Sigmoid colon (tissue), 7 donors: ENCODE data around the gene SYS1. TPM values are rescaled to one million over a fixed set of nuclear protein-coding genes. Genes with fewer than 3 reads are reported as not detected.

Experiments
- DNase-seq: peaks from one replicate; pipeline ENCODE4 v3.0.0-alpha.2; 2019
- H3K27ac ChIP-seq, 4 donors: fragments of 200-600 bp; sonication (generic); one replicate each; pipeline ENCODE4 v1.5.1; 2016 to 2019; ENCODE audit warnings: mild to moderate bottlenecking in 1 of 4
- H3K27me3 ChIP-seq, 3 donors: fragments of 200-600 bp; sonication (generic); one replicate each; pipeline ENCODE4 v1.5.1; 2019; ENCODE audit warnings: mild to moderate bottlenecking in 1 of 3
- H3K36me3 ChIP-seq, 4 donors: fragments of 200-600 bp; sonication (generic); one replicate each; pipeline ENCODE4 v1.5.1; 2016 to 2019
- H3K4me1 ChIP-seq, 4 donors: fragments of 200-600 bp; sonication (generic); one replicate each; pipeline ENCODE4 v1.5.1; 2017 to 2019
- H3K4me3 ChIP-seq, 4 donors: fragments of 200-600 bp; sonication (generic); one replicate each; pipeline ENCODE4 v1.5.1; 2017 to 2019; ENCODE audit warnings: mild to moderate bottlenecking in 2 of 4, moderate library complexity in 1 of 4
- H3K9me3 ChIP-seq, 4 donors: fragments of 200-600 bp in 3 of 4; sonication (generic) in 3 of 4; one replicate each; pipeline versions ENCODE4 v1.5.1 to v1.6.1; 2013 to 2019
- CTCF ChIP-seq, 4 experiments: fragments of 450-650 bp in 3 of 4; fragments of 200-600 bp in 1 of 4; IDR thresholded peaks; one replicate each; pipeline ENCODE4 v1.5.1; 2016 to 2019; ENCODE audit warnings: antibody characterized with exemption in 4 of 4, mild to moderate bottlenecking in 3 of 4, moderate library complexity in 2 of 4
- EP300 ChIP-seq, 4 donors: sonication (generic); formaldehyde crosslinking; IDR thresholded peaks; one replicate each; pipeline ENCODE4 v1.6.1; 2017; ENCODE audit warnings: antibody characterized with exemption in 4 of 4
- POLR2A ChIP-seq, 2 donors: fragments of 450-650 bp; IDR thresholded peaks; one replicate each; pipeline ENCODE4 v1.6.1; 2016; ENCODE audit warnings: antibody characterized with exemption in 2 of 2, mild to moderate bottlenecking in 2 of 2, moderate library complexity in 2 of 2
- POLR2AphosphoS5 ChIP-seq, 4 donors: sonication (generic); formaldehyde crosslinking; IDR thresholded peaks; one replicate each; pipeline ENCODE4 v1.6.1; 2017; ENCODE audit warnings: antibody characterized with exemption in 4 of 4
- WGBS, 2 donors: extraction: QIAGEN DNeasy Blood & Tissue Kit; methylation state at CpG; one replicate each; pipeline ENCODE4 v1.1.7; 2013; 5-methylcytosine and 5-hydroxymethylcytosine counted together
- intact Hi-C: fragments of 100-400 bp; cut with DNase I; formaldehyde crosslinking; loops from one replicate; pipeline ENCODE4 v1.15.1; 2023
- polyA plus RNA-seq, 3 donors: library from polyadenylated mRNA; stranded (reverse); fragments of 200-250 nt; gene quantifications; one replicate each; pipeline ENCODE4 v1.2.3, GENCODE V29; 2013
- total RNA-seq, 4 donors: library from RNA; depleted of rRNA; stranded (reverse); fragments of >200 nt; gene quantifications; one replicate each; pipeline ENCODE4 v1.1.0, GENCODE V29; 2016
- donor health status: healthy with polysubstance abuse.
- donor health status: Bipolar disorder and iron deficiency.
- donor health status: healthy.

The SYS1 gene
- total and polyA plus RNA-seq, 7 donors = 14.4 to 58.7 (median 44.2) TPM

- intact Hi-C loops = no loop called here
- H3K4me3 ChIP-seq = no peak within 1 kb of the TSS
- 76 to 94% methylated on average over 1 of the region's 1 CpG for WGBS, 2 donors
- peaks cover 0 to 12% (median 4%) of the 10 kb centered on the region in 4 donors for H3K4me1 ChIP-seq
- no peaks in the 10 kb centered on the region for H3K27me3 ChIP-seq
- TF ChIP-seq CTCF (IDR thresholded peaks at IDR 0.05) (no peak), POLR2AphosphoS5 (IDR thresholded peaks at IDR 0.05) (no peak), POLR2A (IDR thresholded peaks at IDR 0.05) (no peak), EP300 (IDR thresholded peaks at IDR 0.05) (no peak)
- DNase-seq = no peak
- no peaks in the 10 kb centered on the region for H3K9me3 ChIP-seq
- H3K36me3 ChIP-seq = peaks cover 0 to 4% (median 0%) of the 10 kb centered on the region in 4 donors
- no peak within 1 kb of the TSS for H3K27ac ChIP-seq
Observed at GRCh38 chr20:45378191-45378590, 15.2 kb downstream of the SYS1 start, which contains the start of gene TP53TG5. Gene TP53TG5 (minus strand): TSS chr20:45378325. CDS start chr20:45378236, 89 bp downstream.

DNA sequence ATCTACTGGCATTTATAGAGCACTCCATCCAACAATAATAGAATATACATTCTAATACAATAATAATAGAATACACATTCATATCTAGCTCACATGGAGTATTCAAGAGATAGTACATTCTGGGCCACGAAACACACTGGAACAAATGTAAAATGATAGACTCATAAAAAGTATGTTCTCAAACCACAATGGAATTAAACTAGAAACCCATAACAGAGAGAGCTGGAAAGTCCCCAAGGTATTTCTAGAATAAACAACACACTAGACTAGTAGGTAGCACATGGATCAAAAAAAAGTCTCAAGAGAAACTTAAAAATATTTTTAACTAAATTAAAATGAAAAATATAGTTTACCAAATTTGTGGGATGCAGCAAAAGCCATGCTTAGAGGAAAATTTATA, 24.3 kb downstream of the SYS1 start:
- WGBS, 2 donors = 86 to 93% methylated on average over 1 of the region's 1 CpG

DNA sequence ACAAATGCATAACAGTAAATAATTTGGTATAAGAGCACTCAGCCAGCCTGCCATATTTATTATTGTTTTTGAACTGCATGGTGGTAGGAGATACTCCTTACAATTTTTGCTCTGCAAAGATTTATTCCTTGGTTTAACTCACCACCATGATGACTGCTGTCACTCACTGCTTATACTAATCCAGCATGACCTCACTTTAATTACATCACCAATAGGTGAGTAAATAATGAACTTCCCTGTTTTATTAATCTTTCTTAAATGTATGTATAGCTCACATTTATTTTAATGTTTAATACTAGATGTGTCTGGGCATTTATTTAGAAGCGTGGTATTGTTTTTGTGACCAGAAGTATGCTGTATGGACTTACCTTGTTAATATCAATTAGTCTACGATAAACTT, 28.0 kb downstream of the SYS1 start:
- intact Hi-C loops = no loop called here
- no peaks in the 10 kb centered on the region for H3K36me3 ChIP-seq
- H3K27ac ChIP-seq = no peak overlapping the region
- H3K27me3 ChIP-seq = no peaks in the 10 kb centered on the region
- DNase-seq = no peak
- H3K4me3 ChIP-seq = no peak overlapping the region
- 89 to 92% methylated on average over 2 of the region's 2 CpGs for WGBS, 2 donors
- H3K9me3 ChIP-seq = no peaks in the 10 kb centered on the region
- no peaks in the 10 kb centered on the region for H3K4me1 ChIP-seq
- TF ChIP-seq CTCF (IDR thresholded peaks at IDR 0.05) (no peak), POLR2AphosphoS5 (IDR thresholded peaks at IDR 0.05) (no peak), POLR2A (IDR thresholded peaks at IDR 0.05) (no peak), EP300 (IDR thresholded peaks at IDR 0.05) (no peak)

More for the DNA sequence above, 24.3 kb downstream of the SYS1 start:
- TF ChIP-seq EP300 (IDR thresholded peaks at IDR 0.05) = no peak
- TF ChIP-seq POLR2A (IDR thresholded peaks at IDR 0.05) = no peak
- TF ChIP-seq POLR2AphosphoS5 (IDR thresholded peaks at IDR 0.05) = no peak
- TF ChIP-seq CTCF (IDR thresholded peaks at IDR 0.05) = no peak
- Histone ChIP-seq H3K27ac (no peak overlapping the region), H3K9me3 (no peaks in the 10 kb centered on the region), H3K27me3 (no peaks in the 10 kb centered on the region), H3K4me1 (no peaks in the 10 kb centered on the region), H3K4me3 (no peak overlapping the region), H3K36me3 (peaks cover 0 to under 1% (median 0%) of the 10 kb centered on the region in 4 donors)
- intact Hi-C loops = no loop called here
- no peak for DNase-seq

DNA sequence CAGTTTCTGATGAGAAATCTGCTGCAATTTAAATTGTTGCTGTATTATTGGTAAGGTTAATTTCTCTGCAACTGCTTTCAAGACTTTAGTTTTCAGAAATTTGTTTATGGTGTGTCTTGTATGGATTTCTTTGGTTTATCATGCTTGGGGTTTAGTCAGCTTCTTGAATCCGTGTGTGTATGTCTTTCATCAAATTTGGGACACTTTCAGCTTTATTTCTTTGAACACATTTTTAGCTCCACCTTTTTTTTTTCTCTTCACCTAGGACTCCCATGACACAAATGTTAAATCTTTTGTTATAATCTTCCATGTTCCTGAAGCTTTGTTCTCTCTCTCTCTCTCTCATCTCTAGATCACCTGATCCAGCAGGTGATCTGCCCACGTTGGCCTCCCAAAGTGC, 28.6 kb downstream of the SYS1 start:
- no peak for TF ChIP-seq EP300 (IDR thresholded peaks at IDR 0.05)
- no peak for TF ChIP-seq POLR2A (IDR thresholded peaks at IDR 0.05)
- TF ChIP-seq POLR2AphosphoS5 (IDR thresholded peaks at IDR 0.05) = no peak
- TF ChIP-seq CTCF (IDR thresholded peaks at IDR 0.05) = no peak
- Histone ChIP-seq H3K27ac (no peak overlapping the region), H3K4me1 (no peaks in the 10 kb centered on the region), H3K36me3 (no peaks in the 10 kb centered on the region), H3K4me3 (no peak overlapping the region), H3K27me3 (no peaks in the 10 kb centered on the region), H3K9me3 (no peaks in the 10 kb centered on the region)
- no peak for DNase-seq
- intact Hi-C loops = no loop called here
- WGBS, 2 donors = 72 to 76% methylated on average over 2 of the region's 2 CpGs

DNA sequence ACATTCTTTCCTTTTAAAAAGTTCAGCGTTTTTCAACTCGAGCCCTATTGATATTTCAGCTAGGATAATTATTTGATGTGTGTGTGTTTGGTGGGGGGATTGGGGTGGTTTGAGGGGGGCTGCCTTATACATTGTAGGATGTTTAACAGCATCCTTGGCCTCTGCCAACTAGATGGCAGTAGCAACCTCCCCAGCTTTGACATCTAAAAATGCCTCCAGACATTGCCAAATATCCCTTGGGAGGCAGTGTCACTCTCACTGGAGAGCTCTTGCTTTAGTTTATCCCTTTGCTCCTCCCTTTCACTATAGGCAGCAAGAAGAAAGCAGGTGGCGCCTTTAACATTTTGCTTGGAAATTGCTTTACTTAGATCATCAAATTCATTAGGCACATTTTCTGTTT, 29.8 kb downstream of the SYS1 start:
- no peaks in the 10 kb centered on the region for H3K27me3 ChIP-seq
- no peaks in the 10 kb centered on the region for H3K4me1 ChIP-seq
- intact Hi-C loops = no loop called here
- H3K27ac ChIP-seq = no peak overlapping the region
- no peak for TF ChIP-seq POLR2AphosphoS5 (IDR thresholded peaks at IDR 0.05)
- TF ChIP-seq POLR2A (IDR thresholded peaks at IDR 0.05) = no peak
- TF ChIP-seq CTCF (IDR thresholded peaks at IDR 0.05) = no peak
- no peak for TF ChIP-seq EP300 (IDR thresholded peaks at IDR 0.05)
- no peak overlapping the region for H3K4me3 ChIP-seq
- 88 to 92% methylated on average over 3 of the region's 3 CpGs for WGBS, 2 donors
- no peak for DNase-seq
- no peaks in the 10 kb centered on the region for H3K36me3 ChIP-seq
- H3K9me3 ChIP-seq = no peaks in the 10 kb centered on the region
